Activated T-helper 9 cell treated with anti-CD3 and anti-CD28 coated beads, Interleukin-2, amount 50 U/mL, for 16 hours (primary cell): ENCODE results near the gene PDGFA.

Experiments
- DNase-seq: peaks from one replicate; pipeline ENCODE4 v3.0.0-alpha.2; 2020; ENCODE audit warnings: low read depth

PDGFA gene

DNA sequence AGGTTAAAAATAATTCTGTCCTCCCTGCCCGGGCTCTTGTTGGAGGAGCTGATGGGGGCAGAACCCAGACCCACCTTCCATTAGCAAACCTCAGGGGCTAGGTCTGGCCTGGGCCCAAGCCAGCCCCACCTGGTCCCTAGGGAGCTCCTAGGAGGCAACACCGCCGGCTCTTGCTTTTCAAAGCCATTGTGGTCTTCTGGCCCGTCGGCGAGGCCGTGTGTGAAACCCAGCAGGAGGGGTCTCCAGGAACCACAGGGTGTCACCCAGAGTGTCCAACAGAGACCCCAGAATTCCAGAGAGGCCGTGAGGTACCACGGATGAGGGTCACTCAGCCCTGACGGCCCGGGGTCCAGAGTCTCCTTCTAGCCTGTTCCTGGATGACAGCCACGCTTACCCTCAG, 16.6 kb upstream of the PDGFA start:
- no peak for DNase-seq

DNA sequence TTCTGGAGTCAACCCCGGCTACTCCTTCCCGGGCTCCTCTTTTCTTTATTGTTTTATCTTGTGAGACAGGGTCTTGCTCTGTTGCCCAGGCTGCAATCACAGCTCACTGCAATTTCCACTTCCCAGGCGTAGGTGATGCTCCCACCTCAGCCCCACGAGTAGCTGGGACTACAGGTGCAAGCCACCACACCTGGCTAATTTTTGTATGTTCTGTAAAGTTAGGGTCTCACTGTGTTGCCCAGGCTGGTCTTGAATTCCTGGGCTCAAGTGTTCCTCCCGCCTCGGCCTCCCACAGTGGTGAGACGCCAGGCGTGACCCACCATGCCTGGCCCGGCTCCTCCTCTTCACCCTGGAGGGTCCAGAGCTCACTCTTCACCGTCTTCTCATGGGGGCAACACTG, 15.3 kb upstream of the PDGFA start:
- DNase-seq, result no peak

DNA sequence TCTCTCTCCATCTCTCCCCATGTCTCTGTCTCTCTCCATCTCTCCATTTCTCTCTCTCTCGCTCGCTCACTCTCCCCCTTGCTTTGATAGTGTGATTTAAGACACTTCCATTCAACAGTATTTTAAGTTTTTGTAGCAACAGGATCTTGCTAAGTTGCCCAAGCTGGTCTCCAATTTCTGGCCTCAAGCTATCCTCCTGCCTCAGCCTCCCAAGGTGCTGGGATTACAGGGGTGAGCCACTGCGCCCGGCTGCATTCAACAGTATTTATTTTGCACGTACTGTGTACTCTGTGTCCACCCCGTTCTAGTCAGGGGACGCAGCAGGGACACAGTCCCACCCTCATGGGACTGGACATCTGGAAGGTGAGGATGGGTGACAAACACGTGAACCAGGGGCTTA, 14.4 kb upstream of the PDGFA start:
- no peak for DNase-seq

DNA sequence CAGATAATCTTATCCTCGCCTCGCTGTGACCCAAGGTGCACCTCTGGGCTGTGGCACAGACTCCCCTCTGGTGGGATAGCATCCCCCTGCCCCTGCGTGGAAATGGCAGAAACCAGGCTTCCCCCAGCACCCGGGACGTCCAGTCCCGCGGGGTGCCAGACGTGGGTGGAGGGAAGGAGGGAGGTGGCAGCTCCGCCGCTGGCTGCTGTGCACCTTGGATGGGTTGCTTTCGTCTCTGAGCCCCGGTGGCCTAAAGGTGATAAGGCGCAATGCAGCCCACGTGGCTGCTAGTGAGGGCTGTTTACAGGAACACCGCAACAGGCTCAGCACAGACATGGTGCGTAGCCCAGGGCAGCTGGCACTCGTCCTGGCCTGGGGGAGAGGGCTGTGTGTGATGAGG, 13.6 kb upstream of the PDGFA start:
- DNase-seq, result no peak

DNA sequence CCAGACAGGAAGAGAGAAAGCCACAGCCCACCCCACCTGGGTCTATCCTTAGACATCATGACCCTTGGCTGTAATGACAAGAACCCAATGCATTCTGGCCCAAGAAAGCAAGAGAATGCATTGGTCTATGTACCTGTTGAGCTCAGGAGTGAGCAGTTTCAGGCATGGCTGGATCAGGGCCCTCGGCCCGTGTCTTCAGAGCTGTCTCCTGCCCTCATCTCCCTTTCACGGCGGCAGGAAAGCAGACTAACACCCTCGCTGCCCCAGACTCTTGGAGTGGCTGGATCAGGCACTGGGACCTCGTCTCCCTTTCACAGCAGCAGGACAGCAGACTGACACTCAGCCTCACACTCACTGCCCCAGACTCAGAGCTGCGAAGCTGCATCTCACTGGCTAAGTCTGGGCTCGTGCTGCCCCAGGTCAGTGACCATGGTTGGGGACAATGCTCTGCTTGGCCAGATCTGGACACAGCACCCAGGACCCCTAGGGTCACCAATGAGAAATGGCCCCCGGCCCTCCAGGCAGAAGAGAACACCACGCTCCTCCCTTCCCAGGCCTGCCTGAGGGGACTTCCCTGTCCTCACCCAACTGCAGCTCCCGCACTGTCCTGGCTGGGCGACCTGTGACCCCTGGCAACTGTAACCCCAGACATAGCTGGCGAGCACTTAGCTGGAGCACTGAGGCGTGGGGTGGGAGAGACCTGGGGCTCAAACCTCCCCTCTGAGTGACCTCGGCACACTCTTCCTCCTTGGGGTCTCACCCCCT, 12.9 kb upstream of the PDGFA start:
- DNase-seq, result no peak

DNA sequence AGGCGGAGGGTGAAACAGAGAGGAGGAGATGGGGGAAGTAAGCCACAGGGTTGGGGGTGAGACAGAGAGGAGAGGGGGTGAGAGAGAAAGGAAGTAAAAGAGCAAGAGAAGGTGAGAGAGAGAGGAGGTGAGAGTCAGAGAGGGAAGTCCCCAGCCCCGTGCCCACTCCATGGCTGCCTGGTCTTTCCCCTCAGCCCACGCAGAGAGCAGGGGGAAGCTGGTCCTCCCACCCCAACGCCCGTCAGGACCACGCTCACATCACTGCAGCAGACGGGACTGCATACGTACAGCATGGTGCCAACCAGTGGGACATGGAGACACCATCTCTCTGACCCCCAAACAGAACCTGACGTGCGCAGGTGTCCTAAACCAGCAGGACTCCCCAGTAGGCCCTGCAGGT, 12.1 kb upstream of the PDGFA start:
- no peak for DNase-seq

DNA sequence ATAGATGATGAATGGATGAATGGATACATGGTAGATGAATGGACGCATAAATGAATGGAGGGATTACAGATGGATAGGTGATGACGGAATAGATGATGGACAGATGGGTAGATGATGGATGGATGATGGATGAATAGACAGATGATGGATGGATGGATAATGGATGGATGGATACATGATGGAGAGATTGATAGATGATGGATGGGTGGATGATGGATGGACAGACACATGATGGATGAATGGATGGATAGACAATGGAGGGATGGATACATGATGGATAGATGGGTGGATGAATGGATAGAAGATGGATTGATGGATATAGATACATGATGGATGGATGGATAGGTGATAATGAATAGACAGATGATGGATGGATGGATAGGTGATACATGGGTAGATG, 8.8 kb upstream of the PDGFA start:
- no peak for DNase-seq

DNA sequence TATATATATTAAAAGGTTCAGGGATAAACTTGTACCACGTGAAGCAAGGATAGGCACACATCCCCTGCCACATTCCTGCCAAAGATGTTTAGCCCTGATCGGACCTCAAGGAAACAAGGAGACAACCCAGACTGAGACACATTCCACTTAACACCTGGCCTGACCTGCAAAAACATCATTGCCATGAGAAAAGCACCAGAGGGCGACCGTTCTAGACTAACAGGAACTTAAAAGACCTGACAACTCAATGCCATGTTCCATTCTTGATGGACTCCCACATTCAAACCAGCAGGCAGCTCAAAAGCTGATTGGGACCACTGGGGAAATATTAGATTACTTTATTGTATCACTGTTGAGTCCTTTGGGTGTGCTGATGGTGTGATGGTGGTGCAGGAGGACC, 8.1 kb upstream of the PDGFA start:
- DNase-seq, result no peak

DNA sequence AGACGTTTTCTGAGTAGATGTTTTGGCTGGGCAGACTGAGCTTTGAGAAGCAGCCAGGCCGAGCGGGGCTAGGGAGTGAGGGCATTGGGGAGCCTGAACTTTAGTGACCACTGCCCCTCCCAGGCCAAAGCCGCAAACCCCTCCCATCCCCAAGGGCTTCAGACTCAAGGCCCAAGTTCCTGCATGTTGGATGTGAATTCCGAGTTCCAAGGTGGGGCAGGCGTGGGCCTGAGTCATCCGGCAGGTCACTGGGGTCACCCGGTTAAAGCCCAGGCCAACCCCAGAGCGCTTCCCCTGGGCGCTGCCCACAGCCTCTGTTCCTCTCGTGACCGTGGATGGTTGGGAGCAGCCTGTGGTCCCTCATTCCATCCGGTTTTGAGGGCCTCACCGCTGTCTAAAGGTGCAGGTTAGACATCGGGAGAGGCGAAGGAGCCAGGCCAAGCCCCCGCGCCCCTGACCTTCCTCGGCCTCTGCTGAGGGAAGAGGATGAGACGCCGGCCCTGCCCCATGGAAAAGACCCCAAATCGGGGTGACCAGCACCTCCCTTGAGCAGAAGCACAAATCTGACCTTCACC, 6.9 kb upstream of the PDGFA start:
- DNase-seq, result no peak

DNA sequence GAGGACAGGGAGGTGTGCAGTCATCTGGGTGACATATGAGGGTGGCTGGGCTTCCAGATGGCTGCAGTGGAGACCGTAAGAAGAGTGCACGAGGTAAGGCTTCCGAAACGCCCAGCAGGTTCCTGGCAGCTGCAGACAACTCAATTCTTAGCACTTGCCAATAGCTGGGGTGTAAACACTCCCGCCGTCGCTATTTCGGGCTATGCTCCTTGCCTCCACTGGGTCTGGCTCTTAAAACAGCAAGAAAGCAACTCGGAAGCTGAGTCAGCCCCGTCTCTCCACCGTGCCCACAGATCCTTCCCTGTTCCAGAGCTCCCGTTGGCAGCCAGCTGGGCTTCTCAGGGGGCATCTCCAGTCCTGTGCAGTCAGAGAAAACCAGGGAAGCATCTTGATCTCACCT, 6.1 kb upstream of the PDGFA start:
- DNase-seq, result no peak

DNA sequence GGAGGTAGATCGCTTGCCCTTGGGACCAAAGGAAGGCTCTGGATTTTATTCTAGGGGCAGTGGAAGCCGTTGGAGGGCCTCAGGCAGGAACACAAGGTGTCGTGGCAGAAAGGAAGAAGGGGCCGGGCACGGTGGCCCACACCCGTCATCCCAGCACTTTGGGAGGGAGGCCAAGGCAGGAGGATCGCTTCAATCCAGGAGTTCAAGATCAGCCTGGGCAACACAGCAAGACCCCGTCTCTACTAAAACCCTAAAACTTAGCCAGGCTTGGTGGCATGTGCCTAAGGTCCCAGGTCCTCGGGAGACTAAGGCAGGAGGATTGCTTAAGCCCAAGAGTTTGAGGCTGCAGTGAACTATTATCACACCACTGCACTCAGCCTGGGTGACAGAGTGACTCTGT, 5.2 kb upstream of the PDGFA start:
- DNase-seq, result no peak

DNA sequence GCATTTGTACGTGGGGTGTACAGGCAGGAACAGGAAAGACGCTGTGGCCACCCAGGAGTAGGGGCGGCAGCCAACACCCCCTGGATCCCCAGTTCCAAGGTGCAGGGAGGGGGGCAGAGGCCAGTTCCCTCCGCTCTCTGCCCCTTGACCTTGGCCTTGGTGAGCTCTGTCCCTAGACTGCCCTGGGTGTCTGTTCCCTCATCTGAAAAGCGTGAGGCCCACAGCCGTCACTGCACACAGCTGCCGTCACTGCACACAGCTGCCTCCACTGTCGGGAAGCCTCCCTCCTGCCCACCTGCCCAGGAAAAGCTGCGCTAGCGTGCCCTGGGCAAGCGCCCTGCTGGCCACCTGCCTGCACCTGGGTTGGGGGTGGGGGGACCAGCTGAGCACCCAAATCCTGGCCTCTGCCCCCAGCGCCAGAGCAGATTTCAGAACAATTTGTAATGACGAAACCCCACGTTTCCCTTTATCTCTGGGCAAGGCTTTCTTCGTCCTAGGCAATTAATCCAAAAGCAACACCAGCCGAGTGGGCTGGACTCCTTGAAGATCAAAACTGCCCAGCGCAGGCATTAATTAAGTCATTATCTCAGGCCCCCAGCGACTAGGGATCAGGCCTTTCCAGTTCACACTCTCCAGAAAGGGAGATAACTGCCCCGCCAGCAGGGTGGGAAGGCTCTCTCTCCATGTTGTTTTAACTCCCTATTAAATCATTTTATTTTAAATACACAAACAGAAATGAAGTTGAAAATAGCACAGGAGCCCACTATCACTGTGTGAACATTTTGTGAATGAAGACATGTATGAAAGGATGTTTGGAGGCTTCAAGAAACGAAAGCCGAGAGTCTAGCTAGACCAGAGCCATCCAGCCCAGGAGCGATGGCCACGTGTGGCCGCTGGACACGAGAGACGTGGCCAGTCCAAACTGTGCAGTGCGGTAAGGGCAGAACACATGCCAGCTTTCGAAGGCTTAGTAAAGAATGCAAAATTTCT, 4.0 kb upstream of the PDGFA start:
- no peak for DNase-seq

DNA sequence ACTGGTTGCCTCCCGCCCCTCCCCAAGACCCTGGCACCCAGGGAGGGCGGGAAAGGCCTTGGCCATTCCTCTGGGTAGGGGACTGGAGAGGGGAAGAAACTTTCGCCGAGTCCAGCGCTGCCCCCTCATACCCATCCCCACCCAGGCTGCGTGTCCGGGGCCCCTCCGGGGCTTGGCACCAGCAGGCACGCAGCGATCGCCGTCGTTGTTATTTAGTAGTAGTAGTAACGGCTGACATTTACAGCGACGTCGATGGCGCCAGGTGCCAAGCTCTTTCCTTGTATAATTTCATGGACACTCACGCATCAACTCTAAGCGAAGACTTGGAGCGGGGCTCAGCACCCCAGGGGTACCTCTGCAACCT, 3.3 kb upstream of the PDGFA start:
- DNase-seq, result no peak

DNA sequence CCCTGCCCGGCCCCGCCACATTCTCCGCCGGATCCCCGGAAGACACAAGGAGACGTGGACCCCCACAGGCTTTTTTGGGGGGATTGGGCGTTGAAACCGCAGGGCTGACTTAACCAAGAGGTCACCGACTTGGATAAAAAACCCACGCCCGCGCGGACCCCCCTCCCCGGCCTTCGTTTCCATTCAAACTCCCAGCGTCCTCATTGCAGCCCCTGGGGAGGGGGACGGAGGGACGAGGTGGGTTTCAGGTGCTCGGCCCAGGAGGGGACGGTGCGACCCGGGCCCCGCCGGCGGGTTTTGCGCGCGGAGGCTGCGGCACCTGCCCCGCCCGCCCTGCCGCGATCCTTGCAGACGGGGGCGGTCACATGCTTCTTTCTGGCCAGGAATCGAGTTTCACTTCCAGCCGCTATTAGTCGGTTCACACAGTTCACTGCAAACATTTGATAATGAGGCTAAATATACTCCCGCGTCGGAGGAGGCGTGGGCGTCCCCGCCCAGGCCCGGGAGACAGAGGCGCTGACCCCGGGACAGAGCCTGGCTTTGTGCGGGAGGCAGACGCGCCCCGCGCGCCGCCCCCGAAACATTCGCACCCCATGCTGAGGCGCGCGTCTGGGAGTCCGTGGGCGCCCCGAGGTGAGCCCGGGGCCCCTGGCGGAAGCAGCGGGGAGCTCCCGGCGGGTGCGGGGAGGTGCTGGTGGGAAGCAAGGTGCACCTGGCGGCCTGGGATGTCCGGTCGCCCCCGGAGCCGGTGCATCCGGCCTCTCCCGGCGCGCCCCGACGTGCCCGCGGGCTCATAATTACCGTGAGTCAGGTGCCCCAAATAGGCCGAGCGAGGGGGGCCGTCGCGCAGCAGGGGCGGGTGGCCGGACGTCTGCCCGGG, 2.7 kb upstream of the PDGFA start:
- no peak for DNase-seq

DNA sequence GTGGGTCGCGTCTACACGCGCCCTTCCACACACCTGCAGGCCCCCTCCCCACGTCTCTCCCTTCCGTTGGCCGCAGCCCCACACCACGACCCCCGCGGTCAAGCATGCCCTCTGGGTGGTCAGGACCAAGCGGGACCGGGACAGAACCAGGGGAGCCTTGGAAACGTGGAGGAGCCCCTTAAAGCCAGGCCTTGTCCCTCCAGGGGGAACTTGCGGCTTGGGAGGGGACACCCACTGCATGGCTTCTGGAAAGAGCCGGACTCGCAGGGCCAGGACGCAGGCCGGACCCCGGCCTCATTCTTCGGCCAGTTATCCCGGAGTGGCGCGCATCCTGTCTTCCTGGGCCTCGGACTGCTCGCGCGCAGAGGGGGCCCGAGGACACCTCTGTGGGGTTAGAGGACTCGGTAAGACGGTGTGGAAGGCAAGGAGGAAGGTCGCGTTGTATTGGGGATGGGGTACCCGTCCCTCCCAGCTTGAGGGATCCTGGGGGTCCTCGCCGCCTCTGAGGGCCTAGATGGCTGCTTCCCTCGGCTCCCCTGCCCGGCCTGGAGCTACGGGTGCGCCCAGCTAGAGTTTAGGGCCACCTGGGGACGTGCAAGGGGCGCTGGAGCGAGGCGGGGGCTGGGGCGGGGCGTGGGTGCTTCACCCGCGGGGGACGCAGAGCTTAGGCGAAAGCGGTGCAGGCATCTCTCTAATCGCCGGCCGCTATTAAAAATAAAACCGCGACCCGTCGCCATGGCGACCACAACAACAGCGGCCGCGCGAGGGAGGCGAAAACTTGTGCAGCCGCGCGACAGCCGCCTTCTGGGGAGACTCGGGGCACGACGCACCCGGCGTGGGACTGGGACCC, 1.8 kb upstream of the PDGFA start:
- DNase-seq, result no peak

DNA sequence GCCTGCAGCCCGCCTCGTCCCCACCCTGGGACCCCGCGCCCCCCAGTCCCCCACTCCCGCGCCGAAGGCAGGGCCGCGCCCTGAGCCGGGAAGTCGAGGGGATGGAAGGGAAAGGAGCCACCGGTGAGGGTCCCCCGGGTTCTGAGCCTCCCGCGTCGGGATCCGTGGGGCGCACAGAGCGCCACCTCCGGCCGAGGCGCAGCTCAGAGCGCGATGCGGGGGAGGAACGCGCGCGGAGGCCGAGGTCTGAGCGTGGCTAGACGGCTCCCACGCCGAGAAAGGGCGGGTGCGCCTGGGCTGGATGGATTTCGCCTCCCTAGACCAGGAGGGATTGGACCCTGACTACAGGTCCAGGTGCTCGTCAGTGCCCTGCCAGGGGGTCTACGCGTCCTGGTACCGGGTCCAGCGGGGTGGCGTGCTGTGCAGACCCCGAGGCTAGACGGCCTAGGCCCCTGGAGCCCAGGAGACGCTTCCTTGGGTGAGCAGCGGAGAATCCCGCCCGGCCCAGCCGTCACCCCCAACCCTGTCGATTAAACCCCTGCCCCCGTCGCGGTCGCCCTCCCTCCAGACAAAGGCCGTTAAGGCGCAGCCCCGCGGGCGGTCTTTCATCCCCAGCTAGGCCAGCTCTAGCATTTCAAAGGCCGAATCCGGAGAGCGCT, 986 bp upstream of the PDGFA start:
- no peak for DNase-seq

DNA sequence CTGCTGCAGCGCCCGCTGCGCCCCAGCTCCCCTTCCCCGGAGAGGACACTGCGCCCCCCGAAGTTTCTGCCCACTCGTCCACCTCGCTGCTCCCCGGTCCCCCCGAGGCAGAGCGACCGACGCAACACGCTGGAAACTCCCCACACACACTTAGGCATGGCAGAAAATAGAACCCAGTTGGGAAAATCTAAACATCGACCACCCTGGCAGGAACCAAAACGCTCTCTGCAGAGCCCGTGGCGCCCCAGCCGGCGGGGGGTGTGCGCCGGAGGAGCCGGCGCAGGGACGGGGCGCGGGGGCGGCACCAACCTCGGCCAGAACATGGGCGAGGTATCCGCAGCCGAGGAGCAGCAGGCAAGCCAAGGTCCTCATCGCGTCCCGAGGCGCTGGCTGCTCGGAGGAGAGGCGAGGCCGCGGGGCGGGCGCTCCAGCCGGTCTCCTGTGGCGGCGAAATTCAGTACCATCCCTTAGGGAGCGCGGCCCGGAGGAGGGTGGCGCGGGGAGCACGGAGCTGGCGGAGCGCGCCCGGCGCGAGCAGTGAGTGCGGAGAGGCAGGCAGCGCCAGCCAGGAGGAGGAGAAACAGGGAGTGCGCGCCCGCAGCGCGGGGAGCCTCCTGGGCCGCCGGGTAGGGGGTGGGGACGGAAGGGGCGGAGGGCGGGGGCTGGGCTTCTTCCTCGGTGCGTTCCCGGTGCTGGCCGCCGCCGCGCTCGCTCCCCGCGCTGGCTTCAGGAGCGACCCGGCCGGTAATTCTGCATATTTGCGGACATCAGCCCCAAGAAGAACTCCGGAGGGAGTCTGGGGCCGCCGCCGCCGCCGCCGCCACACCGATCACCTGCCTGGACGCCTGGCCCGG, 789 bp downstream of the PDGFA start:
- DNase-seq, result no peak

DNA sequence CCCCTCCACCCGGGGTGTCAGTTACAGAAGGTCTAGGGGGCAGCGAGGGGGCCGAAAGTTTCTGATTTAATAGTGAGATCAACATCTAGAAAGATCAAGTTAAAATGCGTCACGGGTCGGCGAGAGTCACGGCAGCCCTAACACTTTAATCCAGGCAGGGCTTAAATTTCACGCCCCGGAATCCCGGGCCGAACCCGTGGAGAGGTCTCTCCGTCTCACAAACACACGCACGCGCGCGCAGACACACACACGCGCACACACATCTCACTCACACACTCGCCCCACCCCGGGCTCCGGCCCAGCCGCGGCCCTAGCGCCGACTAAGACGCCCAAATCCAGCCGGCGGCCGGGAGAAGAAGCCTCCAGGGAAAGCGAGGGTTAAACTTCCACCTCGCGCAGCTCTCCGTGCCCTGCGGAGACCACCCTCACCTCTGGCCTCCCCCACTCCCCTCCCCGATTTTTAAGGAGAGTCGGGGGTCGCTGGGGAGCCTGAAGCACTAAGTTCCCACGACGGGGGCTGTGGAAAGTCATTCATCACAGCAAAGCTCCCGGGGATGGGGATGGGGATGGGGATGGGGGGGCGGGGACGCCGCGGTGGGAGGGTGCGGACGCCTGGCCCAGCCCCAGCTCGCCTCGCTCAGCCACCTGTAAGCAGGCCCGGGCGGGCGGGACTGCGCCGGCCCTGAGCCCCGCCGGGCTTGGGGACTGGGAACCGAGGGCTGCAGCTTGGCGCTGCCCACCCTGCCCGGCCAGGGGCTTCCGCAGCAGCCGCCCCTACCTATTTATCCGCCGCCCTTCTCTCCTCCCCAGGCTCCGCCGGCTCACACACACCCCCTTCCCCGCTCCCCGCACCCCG, 1.6 kb downstream of the PDGFA start:
- no peak for DNase-seq
